HepG2 (cell line): Measurements from ENCODE around the gene ZDHHC14. TPM values are rescaled to one million over a fixed set of nuclear protein-coding genes. Genes with fewer than 3 reads are reported as not detected.
A peak's percentile ranks its signal among the peaks of the same experiment; 100 is the strongest.

Experiments used
- FOXA1 ChIP-seq, 2 experiments: fragments of 450-650 bp in 1 of 2; sonication (generic) in 1 of 2; formaldehyde crosslinking in 1 of 2; IDR thresholded peaks; 2 replicates each; pipeline versions ENCODE4 v1.4.0 to v1.6.1; 2016 to 2020; ENCODE audit warnings: missing genetic modification reagents in 1 of 2
- FOXP1 ChIP-seq, 2 experiments: fragments of 450-650 bp in 1 of 2; IDR thresholded peaks; 2 replicates each; pipeline ENCODE4 v1.6.1; 2017 to 2018; ENCODE audit warnings: antibody characterized with exemption in 1 of 2
- SIX4 ChIP-seq: sonication (generic); formaldehyde crosslinking; IDR thresholded peaks from 2 replicates; pipeline ENCODE4 v1.4.0; 2020; ENCODE audit warnings: missing genetic modification reagents
- SMC3 ChIP-seq: IDR thresholded peaks from 2 replicates; pipeline ENCODE4 v1.6.1; 2011; ENCODE audit warnings: low read length, improper control_type of control experiment
- ZNF496 ChIP-seq: sonication (generic); formaldehyde crosslinking; IDR thresholded peaks from 2 replicates; pipeline ENCODE4 v1.8.1; 2023; ENCODE audit warnings: mild to moderate bottlenecking, moderate library complexity, missing genetic modification reagents; ENCODE audit not compliant: insufficient replicate concordance
- ZNF556 ChIP-seq: sonication (generic); formaldehyde crosslinking; IDR thresholded peaks from 2 replicates; pipeline ENCODE4 v1.4.0; 2020; ENCODE audit warnings: mild to moderate bottlenecking, missing genetic modification reagents, borderline replicate concordance
- ZNF607 ChIP-seq: sonication (generic); formaldehyde crosslinking; IDR thresholded peaks from 2 replicates; pipeline ENCODE4 v1.5.1; 2020; ENCODE audit warnings: missing genetic modification reagents, mild to moderate bottlenecking, borderline replicate concordance
- ZNF724P ChIP-seq: sonication (generic); formaldehyde crosslinking; IDR thresholded peaks from 2 replicates; pipeline ENCODE4 v1.8.0; 2022; ENCODE audit warnings: missing genetic modification reagents, borderline replicate concordance
- ZNF761 ChIP-seq: sonication (generic); formaldehyde crosslinking; conservative IDR thresholded peaks from 2 replicates; pipeline ENCODE4 v1.4.0; 2020; ENCODE audit warnings: mild to moderate bottlenecking, missing genetic modification reagents
- polyA plus RNA-seq, 8 experiments: library from polyadenylated mRNA; depleted of rRNA in 3 of 8; stranded (reverse) in 7 of 8; unstranded in 1 of 8; fragments of >200 nt; fragmentation: Illumina TruSeq in 4 of 8; extraction: Trizol in 4 of 8; gene quantifications; 2 replicates each; pipeline versions ENCODE4 v1.2.1 to v1.2.3, GENCODE V29; 2011 to 2016; ENCODE audit warnings: low read depth in 4 of 8, missing spikeins in 1 of 8, mixed read lengths in 1 of 8; ENCODE audit not compliant: insufficient read depth in 1 of 8
- total RNA-seq, 5 experiments: library from RNA; depleted of rRNA; stranded (reverse); fragments of >200 nt; fragmentation: Illumina TruSeq; extraction: Trizol; gene quantifications; 2 replicates each; pipeline ENCODE4 v1.2.3, GENCODE V29; 2016; ENCODE audit warnings: low read depth in 1 of 5
- TF ChIP-seq, protein P1 (sequence below): sonication (generic); formaldehyde crosslinking; conservative IDR thresholded peaks from 2 replicates; pipeline ENCODE4 v1.4.0; 2020; ENCODE audit warnings: missing genetic modification reagents
- TF ChIP-seq, protein P2 (sequence below): sonication (generic); formaldehyde crosslinking; conservative IDR thresholded peaks from 2 replicates; pipeline ENCODE4 v1.4.0; 2020; ENCODE audit warnings: mild to moderate bottlenecking, missing genetic modification reagents, moderate library complexity
- TF ChIP-seq, protein P3 (sequence below): sonication (generic); formaldehyde crosslinking; IDR thresholded peaks from 2 replicates; pipeline ENCODE4 v1.4.0; 2020; ENCODE audit warnings: missing genetic modification reagents
- TF ChIP-seq, protein P4 (sequence below): sonication (generic); formaldehyde crosslinking; IDR thresholded peaks from 2 replicates; pipeline ENCODE4 v1.9.0; 2021; ENCODE audit warnings: missing genetic modification reagents, borderline replicate concordance

The ZDHHC14 gene
- total and polyA plus RNA-seq, 2 of the 13 experiments (the other 11 are each of a cell fraction or from before 2014, with no cell fraction given), result 3.7 to 9.5 TPM

DNA sequence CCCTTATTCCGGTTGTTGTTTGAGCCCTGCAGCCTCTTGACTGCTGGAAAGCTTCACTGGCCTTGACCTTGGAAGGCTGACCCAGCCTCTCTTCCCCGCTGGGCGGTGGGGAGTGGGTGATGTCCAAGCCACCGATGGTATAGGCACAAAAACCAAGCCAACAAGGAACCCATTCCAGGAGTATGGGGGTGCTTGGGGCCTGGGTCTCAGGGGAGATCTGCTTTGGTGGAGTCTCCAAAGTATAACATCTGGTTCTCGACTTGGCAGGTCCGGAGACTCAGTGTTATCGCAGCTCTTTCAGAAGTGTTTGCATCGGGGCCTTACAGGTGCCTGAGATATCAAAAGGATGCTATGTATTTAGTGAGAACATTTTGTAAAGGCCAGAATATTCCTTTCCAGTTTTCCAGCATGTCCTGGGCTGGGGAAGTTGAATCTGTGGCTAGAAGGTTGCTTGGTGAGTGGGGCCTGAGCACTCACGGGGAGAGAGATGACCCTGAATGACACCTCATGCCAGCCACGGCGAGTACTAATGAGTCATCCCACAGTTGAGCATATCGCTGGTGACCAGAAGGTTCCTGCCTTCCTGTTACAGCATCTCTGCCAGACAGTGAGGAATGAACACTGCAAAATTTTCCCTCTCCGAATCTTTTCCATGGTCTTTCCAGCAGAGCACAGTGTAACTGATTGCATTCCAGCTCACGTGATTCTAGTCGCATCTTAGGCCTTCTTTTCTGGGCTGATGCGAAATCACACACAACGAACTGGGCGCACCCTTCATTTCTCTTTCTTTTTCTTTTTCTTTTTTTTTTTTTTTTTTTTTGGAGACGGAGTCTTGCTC is 133.9 kb downstream of the ZDHHC14 start (continued):
- TF ChIP-seq ZNF724P (CRISPR knock-in tag), result 0 out of 2 replicates have a peak, but pooled peaks have one; percentile 23
- no peak for TF ChIP-seq ZNF761
- TF ChIP-seq SIX4 (CRISPR knock-in tag), result 0 out of 2 replicates have a peak, but pooled peaks have one; percentile 18
- no peak for TF ChIP-seq FOXP1 (IDR thresholded peaks at IDR 0.05)
- peak; percentile 47; the same call in 1 of the 2 replicates for TF ChIP-seq FOXP1 (CRISPR knock-in tag; IDR thresholded peaks at IDR 0.05)
- TF ChIP-seq SMC3, result peak; percentile 34
- TF ChIP-seq, protein P1, sequence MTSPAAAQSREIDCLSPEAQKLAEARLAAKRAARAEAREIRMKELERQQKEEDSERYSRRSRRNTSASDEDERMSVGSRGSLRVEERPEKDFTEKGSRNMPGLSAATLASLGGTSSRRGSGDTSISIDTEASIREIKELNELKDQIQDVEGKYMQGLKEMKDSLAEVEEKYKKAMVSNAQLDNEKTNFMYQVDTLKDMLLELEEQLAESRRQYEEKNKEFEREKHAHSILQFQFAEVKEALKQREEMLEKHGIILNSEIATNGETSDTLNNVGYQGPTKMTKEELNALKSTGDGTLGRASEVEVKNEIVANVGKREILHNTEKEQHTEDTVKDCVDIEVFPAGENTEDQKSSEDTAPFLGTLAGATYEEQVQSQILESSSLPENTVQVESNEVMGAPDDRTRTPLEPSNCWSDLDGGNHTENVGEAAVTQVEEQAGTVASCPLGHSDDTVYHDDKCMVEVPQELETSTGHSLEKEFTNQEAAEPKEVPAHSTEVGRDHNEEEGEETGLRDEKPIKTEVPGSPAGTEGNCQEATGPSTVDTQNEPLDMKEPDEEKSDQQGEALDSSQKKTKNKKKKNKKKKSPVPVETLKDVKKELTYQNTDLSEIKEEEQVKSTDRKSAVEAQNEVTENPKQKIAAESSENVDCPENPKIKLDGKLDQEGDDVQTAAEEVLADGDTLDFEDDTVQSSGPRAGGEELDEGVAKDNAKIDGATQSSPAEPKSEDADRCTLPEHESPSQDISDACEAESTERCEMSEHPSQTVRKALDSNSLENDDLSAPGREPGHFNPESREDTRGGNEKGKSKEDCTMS (CRISPR knock-in tag), result no peak
- TF ChIP-seq, protein P2, sequence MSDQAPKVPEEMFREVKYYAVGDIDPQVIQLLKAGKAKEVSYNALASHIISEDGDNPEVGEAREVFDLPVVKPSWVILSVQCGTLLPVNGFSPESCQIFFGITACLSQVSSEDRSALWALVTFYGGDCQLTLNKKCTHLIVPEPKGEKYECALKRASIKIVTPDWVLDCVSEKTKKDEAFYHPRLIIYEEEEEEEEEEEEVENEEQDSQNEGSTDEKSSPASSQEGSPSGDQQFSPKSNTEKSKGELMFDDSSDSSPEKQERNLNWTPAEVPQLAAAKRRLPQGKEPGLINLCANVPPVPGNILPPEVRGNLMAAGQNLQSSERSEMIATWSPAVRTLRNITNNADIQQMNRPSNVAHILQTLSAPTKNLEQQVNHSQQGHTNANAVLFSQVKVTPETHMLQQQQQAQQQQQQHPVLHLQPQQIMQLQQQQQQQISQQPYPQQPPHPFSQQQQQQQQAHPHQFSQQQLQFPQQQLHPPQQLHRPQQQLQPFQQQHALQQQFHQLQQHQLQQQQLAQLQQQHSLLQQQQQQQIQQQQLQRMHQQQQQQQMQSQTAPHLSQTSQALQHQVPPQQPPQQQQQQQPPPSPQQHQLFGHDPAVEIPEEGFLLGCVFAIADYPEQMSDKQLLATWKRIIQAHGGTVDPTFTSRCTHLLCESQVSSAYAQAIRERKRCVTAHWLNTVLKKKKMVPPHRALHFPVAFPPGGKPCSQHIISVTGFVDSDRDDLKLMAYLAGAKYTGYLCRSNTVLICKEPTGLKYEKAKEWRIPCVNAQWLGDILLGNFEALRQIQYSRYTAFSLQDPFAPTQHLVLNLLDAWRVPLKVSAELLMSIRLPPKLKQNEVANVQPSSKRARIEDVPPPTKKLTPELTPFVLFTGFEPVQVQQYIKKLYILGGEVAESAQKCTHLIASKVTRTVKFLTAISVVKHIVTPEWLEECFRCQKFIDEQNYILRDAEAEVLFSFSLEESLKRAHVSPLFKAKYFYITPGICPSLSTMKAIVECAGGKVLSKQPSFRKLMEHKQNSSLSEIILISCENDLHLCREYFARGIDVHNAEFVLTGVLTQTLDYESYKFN (CRISPR knock-in tag), result no peak
- TF ChIP-seq ZNF607, result no peak
- no peak for TF ChIP-seq FOXA1 (IDR thresholded peaks at IDR 0.05)
- TF ChIP-seq FOXA1 (CRISPR knock-in tag; IDR thresholded peaks at IDR 0.05), result no peak
- no peak for TF ChIP-seq ZNF496
- TF ChIP-seq, protein P3, sequence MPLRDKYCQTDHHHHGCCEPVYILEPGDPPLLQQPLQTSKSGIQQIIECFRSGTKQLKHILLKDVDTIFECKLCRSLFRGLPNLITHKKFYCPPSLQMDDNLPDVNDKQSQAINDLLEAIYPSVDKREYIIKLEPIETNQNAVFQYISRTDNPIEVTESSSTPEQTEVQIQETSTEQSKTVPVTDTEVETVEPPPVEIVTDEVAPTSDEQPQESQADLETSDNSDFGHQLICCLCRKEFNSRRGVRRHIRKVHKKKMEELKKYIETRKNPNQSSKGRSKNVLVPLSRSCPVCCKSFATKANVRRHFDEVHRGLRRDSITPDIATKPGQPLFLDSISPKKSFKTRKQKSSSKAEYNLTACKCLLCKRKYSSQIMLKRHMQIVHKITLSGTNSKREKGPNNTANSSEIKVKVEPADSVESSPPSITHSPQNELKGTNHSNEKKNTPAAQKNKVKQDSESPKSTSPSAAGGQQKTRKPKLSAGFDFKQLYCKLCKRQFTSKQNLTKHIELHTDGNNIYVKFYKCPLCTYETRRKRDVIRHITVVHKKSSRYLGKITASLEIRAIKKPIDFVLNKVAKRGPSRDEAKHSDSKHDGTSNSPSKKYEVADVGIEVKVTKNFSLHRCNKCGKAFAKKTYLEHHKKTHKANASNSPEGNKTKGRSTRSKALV (CRISPR knock-in tag), result no peak
- TF ChIP-seq ZNF556 (CRISPR knock-in tag), result no peak
- TF ChIP-seq, protein P4, sequence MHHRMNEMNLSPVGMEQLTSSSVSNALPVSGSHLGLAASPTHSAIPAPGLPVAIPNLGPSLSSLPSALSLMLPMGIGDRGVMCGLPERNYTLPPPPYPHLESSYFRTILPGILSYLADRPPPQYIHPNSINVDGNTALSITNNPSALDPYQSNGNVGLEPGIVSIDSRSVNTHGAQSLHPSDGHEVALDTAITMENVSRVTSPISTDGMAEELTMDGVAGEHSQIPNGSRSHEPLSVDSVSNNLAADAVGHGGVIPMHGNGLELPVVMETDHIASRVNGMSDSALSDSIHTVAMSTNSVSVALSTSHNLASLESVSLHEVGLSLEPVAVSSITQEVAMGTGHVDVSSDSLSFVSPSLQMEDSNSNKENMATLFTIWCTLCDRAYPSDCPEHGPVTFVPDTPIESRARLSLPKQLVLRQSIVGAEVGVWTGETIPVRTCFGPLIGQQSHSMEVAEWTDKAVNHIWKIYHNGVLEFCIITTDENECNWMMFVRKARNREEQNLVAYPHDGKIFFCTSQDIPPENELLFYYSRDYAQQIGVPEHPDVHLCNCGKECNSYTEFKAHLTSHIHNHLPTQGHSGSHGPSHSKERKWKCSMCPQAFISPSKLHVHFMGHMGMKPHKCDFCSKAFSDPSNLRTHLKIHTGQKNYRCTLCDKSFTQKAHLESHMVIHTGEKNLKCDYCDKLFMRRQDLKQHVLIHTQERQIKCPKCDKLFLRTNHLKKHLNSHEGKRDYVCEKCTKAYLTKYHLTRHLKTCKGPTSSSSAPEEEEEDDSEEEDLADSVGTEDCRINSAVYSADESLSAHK, result no peak
